K562 (cell line): ENCODE results near the gene PCK2. TPM values are rescaled to one million over a fixed set of nuclear protein-coding genes. Genes with fewer than 3 reads are reported as not detected.

Experiments
- CEBPB ChIP-seq: fragments of 450-650 bp; IDR thresholded peaks from 2 replicates; pipeline ENCODE4 v1.6.1; 2016; ENCODE audit warnings: missing genetic modification characterization, missing compliant biosample characterization
- CEBPG ChIP-seq, 3 experiments: fragments of 200-800 bp in 1 of 3; sonication (Bioruptor generic) in 1 of 3; sonication (generic) in 1 of 3; formaldehyde crosslinking in 1 of 3; IDR thresholded peaks in 2 of 3; conservative IDR thresholded peaks in 1 of 3; 2 replicates each; pipeline versions ENCODE4 v1.6.1 to v1.8.0; 2016 to 2022; ENCODE audit warnings: missing compliant biosample characterization in 2 of 3, missing genetic modification characterization in 2 of 3, mild to moderate bottlenecking in 1 of 3, missing genetic modification reagents in 1 of 3
- CHD1 ChIP-seq: fragments of 200-600 bp; sonication (generic); IDR thresholded peaks from one replicate; pipeline ENCODE4 v1.6.1; 2012; ENCODE audit warnings: mild to moderate bottlenecking, moderate library complexity, low read length, inconsistent platforms
- MAFK ChIP-seq: IDR thresholded peaks from 2 replicates; pipeline ENCODE4 v1.6.1; 2011; ENCODE audit warnings: low read length, improper control_type of control experiment
- NFATC3 ChIP-seq: fragments of 450-650 bp; IDR thresholded peaks from 2 replicates; pipeline ENCODE4 v1.6.1; 2017; ENCODE audit warnings: mild to moderate bottlenecking
- REST ChIP-seq, 2 experiments: fragments of 450-650 bp; formaldehyde crosslinking in 1 of 2; IDR thresholded peaks; 2 replicates each; pipeline versions ENCODE4 v1.4.0 to v1.6.1; 2014 to 2020; ENCODE audit warnings: mild to moderate bottlenecking in 2 of 2, borderline replicate concordance in 1 of 2, low read depth in 1 of 2
- RNF2 ChIP-seq: sonication (generic); IDR thresholded peaks from 2 replicates; pipeline ENCODE4 v1.6.1; 2016
- SUPT5H ChIP-seq: fragments of 450-650 bp; IDR thresholded peaks from 2 replicates; pipeline ENCODE4 v1.6.1; 2016
- USF2 ChIP-seq: sonication (generic); formaldehyde crosslinking; IDR thresholded peaks from 2 replicates; pipeline ENCODE4 v1.5.0; 2020; ENCODE audit warnings: missing genetic modification reagents
- XRCC4 ChIP-seq: IDR thresholded peaks from one replicate; pipeline ENCODE4 v1.6.1; 2011; ENCODE audit not compliant: insufficient read depth, insufficient read length; ENCODE audit errors: extremely low read depth
- ZC3H4 ChIP-seq: sonication (generic); formaldehyde crosslinking; IDR thresholded peaks from 2 replicates; pipeline ENCODE4 v1.9.0; 2021; ENCODE audit warnings: missing genetic modification reagents, borderline replicate concordance
- ZNF3 ChIP-seq: fragments of 250-450 bp; sonication (Bioruptor Pico); IDR thresholded peaks from 2 replicates; pipeline ENCODE4 v1.5.0; 2021; ENCODE audit warnings: mild to moderate bottlenecking, moderate library complexity
- polyA plus RNA-seq, 8 experiments: library from polyadenylated mRNA; depleted of rRNA in 4 of 8; stranded (reverse) in 5 of 8; unstranded in 3 of 8; fragments of >200 nt; fragmentation: Nextera tagmentation in 2 of 8; fragmentation: Illumina TruSeq in 1 of 8; extraction: Ambion mirVana in 2 of 8; extraction: Trizol in 1 of 8; gene quantifications; 2 replicates each; pipeline versions ENCODE4 v1.2.1 to v1.2.3, GENCODE V29; 2011 to 2014; ENCODE audit warnings: inconsistent platforms in 1 of 8, missing spikeins in 1 of 8
- total RNA-seq, 7 experiments: library from RNA; depleted of rRNA in 6 of 7; stranded (reverse); fragments of >200 nt in 6 of 7; fragmentation: Illumina TruSeq in 2 of 7; extraction: Trizol in 2 of 7; gene quantifications; 2 replicates each; pipeline versions ENCODE4 v1.2.1 to v1.2.3, GENCODE V29; 2011 to 2021; ENCODE audit warnings: low replicate concordance in 1 of 7
- TF ChIP-seq, protein P1 (sequence below): fragments of 450-650 bp; formaldehyde crosslinking; IDR thresholded peaks from 2 replicates; pipeline ENCODE4 v1.4.0; 2020; ENCODE audit warnings: mild to moderate bottlenecking, moderate library complexity
- TF ChIP-seq, protein P2 (sequence below): sonication (generic); formaldehyde crosslinking; IDR thresholded peaks from 2 replicates; pipeline ENCODE4 v1.8.0; 2022; ENCODE audit warnings: mild to moderate bottlenecking, missing genetic modification reagents

PCK2 gene
- total and polyA plus RNA-seq, 9 of the 15 experiments (the other 6 are each of a cell fraction or from before 2014, with no cell fraction given) = 3.3 to 60.9 (median 30.4) TPM

DNA sequence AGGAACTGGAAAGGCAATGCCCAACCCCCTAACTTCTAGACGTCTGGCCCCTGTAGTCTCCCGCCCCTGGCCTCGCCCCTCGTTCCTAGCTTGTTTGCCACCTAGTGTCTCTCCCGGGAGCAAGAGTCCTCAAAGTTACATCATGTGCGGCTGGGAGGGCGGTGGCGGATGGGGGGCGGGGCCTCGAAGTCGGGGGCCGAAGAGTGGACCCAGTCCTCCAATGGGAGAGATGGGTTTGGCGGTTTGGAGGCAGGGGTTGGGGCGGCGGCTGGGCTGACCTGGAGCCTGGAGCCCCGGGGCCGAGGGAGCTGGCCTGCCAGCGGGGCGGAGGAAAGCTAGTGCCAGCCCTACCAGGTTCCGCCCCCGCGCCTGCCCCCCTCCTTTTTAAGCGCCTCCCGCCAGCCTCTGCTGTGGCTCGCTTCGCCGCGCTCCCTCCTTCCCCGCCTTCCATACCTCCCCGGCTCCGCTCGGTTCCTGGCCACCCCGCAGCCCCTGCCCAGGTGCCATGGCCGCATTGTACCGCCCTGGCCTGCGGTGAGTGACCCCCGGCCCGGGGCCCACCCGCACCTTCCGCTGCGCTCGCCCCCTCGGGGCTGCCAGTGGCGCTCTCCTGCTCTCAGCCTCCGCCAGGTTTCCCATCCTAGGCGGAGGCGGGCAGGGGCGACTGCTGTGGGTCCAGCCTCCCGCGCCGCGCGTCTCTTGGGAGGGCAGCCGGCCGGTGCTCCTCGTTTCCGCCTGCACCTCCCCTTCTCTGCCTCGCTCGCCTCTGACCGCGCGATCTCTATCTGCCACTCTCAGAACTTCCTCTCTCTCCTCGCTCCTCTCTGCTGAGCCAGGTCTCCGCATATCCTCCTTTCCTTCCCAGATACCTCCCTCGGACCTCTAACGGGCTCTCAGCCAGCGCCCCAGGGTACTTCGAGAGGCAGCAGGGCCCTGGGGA lies at the start of gene PCK2 (continued):
- TF ChIP-seq USF2 (CRISPR knock-in tag) = no peak
- TF ChIP-seq XRCC4 = no peak
- peak; percentile 34; the same call in 1 of the 2 replicates for TF ChIP-seq CEBPB (tag)
- TF ChIP-seq MAFK = no peak
- no peak for TF ChIP-seq ZC3H4
- TF ChIP-seq, protein P1, sequence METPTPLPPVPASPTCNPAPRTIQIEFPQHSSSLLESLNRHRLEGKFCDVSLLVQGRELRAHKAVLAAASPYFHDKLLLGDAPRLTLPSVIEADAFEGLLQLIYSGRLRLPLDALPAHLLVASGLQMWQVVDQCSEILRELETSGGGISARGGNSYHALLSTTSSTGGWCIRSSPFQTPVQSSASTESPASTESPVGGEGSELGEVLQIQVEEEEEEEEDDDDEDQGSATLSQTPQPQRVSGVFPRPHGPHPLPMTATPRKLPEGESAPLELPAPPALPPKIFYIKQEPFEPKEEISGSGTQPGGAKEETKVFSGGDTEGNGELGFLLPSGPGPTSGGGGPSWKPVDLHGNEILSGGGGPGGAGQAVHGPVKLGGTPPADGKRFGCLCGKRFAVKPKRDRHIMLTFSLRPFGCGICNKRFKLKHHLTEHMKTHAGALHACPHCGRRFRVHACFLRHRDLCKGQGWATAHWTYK (CRISPR knock-in tag) = no peak; the same call in 1 of the 2 replicates
- peak; percentile 98 for TF ChIP-seq CEBPG (CRISPR knock-in tag; IDR thresholded peaks at IDR 0.05)
- TF ChIP-seq CEBPG (tag; conservative IDR thresholded peaks at IDR 0.05 in 1 of 2, IDR thresholded peaks at IDR 0.05 in 1 of 2) = peak; percentile 83 to 93
- TF ChIP-seq CHD1 = peak; percentile 83
- TF ChIP-seq NFATC3 = no peak
- no peak for TF ChIP-seq REST (IDR thresholded peaks at IDR 0.05; ENCODE audit: borderline replicate concordance)
- TF ChIP-seq REST (CRISPR knock-in tag; IDR thresholded peaks at IDR 0.05; ENCODE audit: low read depth) = peak; percentile 45; the same call in 1 of the 2 replicates
- TF ChIP-seq RNF2 = 0 out of 2 replicates have a peak, but pooled peaks have one; percentile 37
- TF ChIP-seq SUPT5H = peak; percentile 95
- TF ChIP-seq ZNF3 (CRISPR knock-in tag) = no peak
- TF ChIP-seq, protein P2, sequence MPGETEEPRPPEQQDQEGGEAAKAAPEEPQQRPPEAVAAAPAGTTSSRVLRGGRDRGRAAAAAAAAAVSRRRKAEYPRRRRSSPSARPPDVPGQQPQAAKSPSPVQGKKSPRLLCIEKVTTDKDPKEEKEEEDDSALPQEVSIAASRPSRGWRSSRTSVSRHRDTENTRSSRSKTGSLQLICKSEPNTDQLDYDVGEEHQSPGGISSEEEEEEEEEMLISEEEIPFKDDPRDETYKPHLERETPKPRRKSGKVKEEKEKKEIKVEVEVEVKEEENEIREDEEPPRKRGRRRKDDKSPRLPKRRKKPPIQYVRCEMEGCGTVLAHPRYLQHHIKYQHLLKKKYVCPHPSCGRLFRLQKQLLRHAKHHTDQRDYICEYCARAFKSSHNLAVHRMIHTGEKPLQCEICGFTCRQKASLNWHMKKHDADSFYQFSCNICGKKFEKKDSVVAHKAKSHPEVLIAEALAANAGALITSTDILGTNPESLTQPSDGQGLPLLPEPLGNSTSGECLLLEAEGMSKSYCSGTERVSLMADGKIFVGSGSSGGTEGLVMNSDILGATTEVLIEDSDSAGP (CRISPR knock-in tag) = no peak
